ENCODE data around the gene AGGF1.

- TF ChIP-seq CTCF (IDR thresholded peaks at IDR 0.05; ENCODE audit: insufficient read depth, low read length, poor library complexity, severe bottlenecking) (no peak), EZH2phosphoT487 (conservative IDR thresholded peaks at IDR 0.05; ENCODE audit: low read length) (no peak)
These were observed 50.7 kb downstream of the AGGF1 start for GRCh38 chr5:77080905-77081304.
